ENCODE data around the gene MKKS.

GRCh38 chr20:10449270-10449669 lies 15.2 kb upstream of the MKKS start:
- TF ChIP-seq CTCF (conservative IDR thresholded peaks at IDR 0.05 in 1 of 2, IDR thresholded peaks at IDR 0.05 in 1 of 2; ENCODE audit: extremely low read depth in 1 of 2, insufficient read depth in 1 of 2, low read depth in 1 of 2, low read length in 2 of 2) = no peak
- TF ChIP-seq EZH2 (IDR thresholded peaks at IDR 0.05; ENCODE audit: borderline replicate concordance, low read length) = no peak
